ENCODE data around the gene ADD1.
"Not testable (repeated sequence)": the region's sequence is repeated elsewhere in the genome, so short reads cannot be mapped to it uniquely, and the experiment has no call there.

ADD1 gene

DNA sequence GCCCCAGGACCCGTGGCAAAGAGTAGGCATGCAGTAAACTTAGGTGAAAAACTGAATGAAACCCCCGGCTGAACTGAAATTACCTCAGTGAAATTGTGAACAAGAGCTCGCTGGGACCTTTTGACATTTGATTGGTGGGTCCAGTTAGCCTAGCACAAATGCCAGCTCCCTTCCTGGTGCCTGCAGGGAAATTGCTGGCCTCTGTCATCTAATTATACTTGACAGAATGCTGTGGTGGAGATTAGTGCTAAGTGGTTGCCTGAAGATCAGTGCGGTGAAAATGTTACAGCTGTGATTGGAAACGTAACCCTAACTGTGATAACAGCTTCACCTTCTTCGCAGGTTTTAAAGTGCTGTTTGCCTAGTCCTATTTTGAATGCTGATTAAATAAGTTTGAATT, 43.0 kb downstream of the ADD1 start:
- DNase-seq = no peak

DNA sequence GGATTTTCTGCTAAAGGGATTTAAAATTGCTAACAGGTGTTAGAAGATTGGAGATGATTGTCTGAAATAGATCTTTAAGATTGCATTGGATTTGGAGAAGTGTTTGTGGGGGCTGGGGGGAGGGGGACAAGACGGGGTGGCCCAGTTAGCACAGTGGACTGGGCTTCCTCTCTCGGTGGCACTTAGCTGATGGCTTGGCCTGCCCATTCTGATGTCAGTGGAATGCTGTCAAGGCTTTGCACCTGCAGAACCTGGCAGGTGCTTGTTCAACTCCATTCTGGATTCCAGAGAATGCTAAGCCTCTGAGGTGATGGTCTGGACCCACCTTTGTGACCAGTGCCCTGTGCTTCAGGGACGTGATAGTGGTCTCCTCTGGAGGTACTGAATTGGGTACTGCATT, 43.7 kb downstream of the ADD1 start:
- DNase-seq = no peak

DNA sequence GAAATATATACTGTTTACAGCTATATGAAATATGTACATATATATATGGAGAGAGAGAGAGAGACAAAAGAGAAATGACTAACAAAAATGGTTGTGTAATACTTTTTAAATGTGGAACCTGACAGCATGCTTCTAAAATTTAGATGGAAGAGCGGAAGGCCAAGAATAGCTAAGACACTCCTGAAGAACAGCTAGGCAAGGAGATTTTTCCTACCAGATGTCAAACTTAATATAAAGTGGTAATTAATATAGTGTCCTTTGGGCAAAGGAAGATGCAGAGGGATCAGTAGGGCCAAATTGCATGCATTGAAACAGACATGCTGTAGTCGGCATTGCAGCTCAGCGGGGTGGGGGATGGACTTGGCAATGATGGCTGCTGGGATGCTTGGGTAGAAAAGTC, 45.2 kb downstream of the ADD1 start:
- DNase-seq = no peak

DNA sequence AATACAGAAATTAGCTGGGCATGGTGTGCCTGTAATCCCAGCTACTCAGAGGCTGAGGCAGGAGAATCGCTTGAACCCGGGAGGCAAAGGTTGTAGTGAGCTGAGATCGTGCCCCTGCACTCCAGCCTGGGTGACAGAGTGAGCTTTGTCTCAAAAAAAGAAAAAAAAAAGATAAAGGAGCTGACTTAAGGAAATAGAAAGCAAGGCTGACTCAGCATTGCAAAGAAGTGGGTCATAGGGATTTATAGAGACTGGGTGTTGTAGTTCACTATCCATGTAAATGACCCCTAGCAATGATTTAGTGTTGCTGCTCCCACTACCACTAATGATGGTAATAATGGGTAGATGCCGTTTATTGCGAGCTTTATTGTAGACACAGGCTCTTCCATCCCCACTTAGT, 47.6 kb downstream of the ADD1 start:
- DNase-seq = no peak

DNA sequence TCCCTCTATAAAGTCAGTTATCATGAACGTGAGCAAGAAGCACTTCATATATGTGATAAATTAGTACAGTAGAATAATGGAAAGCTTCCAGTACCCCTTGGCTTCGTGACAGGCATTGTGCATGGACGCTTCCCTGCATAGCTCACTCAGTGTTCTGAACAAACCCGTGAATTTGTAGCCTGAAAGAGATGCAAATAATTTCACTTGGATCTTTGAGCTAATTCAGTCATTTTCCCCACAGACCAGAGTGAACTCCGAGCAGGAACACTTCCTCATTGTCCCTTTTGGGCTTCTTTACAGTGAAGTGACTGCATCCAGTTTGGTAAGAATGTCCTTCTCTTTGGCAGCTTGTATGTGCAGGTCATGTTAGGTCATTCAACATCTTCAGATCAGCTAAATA, 50.1 kb downstream of the ADD1 start:
- no peak for DNase-seq

DNA sequence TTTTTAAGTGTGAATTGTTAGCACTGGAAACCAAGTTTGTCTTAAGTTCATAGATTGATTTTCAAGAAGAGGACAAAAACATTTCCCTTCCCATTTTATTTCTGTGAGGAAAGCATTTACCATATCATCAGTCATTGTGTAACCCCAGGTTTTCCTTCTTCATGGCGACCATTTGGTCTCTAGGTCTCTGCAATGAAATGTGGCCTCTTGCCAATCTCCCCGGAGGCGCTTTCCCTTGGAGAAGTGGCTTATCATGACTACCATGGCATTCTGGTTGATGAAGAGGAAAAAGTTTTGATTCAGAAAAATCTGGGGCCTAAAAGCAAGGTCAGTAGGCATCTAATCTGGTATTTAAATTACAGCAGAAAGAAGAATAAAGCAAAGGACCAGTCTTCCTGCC, 54.4 kb downstream of the ADD1 start:
- DNase-seq = no peak

DNA sequence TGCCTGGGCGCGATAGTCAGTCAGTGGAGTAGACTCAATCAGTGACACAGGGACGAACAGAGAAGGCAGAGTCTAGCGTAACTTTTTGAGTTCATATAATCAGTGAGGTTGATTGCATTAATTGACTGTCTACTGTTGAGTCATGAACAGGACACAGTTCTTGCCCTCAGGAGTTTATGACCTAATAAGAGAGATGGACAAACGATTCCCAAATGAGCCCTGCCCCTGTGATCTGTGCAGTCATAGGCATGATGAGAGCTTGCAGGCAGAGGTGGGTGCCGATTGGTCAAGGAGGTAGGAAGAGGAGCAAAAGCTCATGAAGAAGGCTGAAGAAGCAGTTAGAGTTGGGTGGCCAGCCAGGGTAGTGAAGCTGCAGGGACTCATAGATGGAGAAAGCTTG, 57.1 kb downstream of the ADD1 start:
- no peak for DNase-seq

DNA sequence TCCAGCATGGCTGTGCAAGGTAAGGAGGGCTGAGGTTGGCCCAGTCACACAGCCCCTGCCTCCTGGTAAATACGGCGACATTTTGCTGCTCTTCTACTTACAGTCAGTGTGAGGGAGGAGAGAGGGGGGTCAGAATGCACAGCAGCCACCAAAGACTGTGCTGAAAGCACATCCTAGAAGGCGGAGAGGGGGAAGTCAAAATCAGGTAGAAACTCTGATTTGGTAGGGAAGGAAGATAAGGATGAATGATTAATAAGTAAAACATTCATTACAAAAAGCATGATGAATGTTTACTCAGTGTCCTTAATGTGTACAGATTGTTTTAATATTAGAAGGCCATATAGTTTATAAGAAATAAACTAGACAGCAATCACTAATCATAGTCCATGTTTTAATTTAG, 57.5 kb downstream of the ADD1 start:
- no peak for DNase-seq

DNA sequence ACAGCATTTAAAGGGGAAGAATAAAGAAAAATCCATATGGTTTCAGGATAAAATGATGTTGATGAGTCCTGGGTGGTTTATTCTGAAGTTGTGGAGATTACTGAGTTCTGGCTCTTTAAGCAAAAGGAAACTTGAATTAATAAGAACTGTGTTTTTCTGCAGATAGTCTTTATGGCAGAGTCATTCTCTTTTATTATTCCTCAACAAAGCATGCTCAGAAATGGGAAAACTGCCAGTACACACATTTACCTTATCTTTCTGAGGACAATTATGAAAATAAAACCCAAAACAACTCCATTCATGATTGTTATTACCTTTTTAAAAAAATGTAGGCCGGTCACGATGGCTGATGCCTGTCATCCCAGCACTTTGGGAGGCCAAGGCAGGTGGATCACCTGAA, 58.5 kb downstream of the ADD1 start:
- no peak for DNase-seq

DNA sequence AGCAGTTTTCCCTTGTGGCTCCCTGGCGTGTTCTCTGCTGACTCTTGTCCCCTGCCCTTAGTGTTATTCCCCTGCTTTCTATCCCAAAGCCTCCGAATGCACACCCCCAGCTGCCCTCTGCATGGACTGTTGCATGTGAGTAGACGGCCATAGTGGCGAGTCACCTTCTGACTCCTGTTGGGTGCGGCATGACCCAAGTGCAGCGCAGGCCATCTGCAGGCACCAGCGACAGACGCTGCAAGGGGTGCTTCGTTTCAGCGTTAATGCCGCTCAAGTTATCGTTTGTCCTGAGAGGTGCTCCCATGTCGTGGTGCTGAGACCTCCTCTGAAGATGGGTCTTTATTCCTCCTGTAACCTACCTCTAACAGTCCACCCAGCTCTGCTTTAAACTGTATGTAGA, 61.9 kb downstream of the ADD1 start:
- DNase-seq = no peak

DNA sequence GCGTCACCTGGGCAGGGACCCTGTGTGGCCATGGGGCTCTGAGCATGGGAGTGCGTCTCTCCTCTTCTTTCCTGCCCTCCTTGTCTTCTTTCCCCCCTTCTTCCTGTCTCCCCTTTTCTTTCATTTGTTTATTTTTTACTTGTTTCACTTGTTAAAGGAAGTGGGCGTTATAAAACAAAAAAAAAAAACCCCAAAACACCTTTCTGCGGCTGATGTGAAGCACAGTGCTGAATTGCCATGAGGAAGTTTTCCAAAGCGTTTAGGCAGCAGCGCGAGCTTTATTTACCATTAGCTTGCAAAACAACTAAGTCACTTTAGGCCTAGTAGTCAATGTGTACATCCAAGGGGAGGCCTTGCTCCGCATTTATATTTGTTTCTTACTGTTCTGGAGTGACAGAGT, 62.6 kb downstream of the ADD1 start:
- no peak for DNase-seq

DNA sequence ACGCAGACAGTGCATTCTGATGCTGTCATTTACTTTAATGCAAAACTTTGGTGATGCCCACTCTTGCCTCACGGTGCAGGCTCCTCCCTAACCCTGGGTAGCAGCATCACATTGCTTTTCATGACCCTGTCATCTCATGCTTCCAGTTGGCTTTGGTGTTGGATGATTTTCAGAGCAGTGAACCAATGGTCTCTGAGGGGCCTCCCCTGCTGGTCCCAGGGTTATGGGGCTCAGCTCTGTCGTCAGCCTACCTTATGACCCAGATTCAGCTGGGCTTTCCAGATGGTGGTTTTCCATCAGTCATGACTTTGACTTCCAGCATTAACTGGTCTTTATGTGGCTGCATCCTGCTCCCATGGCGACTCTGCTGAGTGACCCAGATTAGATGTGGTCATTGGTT, 63.6 kb downstream of the ADD1 start:
- DNase-seq = no peak

DNA sequence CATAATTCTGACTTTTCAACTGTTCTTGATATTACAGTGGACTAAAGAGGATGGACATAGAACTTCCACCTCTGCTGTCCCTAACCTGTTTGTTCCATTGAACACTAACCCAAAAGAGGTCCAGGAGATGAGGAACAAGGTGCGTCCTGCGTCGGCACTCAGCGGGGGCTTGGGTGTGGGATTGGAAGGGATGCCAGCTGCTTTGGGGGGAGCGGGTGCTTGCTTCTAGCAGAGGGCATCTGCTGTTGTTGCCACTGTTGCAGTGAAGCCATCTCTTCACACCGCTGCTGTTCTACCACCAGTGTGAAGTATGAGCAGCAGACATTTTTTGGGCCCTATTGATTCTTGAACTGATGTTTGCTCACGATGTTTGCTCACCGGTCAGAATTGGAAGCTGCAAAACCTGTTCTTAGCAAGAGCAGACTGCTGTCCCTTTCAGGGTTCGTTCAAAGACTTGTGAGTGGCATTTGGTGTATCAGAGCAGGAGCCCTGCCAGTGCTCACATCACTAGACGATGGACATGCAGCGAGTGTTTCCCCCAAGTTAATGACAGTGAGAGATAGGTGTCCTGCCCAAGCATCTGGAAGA, 64.2 kb downstream of the ADD1 start:
- DNase-seq = no peak

DNA sequence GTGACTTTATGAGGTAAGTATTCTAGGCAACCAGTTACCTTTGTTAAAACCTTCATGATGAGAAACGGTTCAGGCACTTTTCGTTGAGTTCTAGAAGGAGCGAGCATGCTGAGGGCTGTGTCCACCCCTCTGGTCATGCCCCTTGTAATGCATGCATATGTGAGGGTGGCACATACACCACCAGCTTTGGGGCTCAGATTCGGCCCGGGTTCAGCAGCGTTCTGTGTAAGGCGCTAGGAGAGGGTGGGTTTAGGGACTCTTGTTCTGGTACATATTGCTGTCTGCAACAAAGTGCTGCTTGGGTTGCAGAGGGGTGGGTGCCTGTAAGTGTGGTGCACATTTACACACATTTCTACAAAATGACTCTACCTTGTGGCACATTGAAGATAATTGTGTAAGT, 65.0 kb downstream of the ADD1 start:
- DNase-seq = no peak

DNA sequence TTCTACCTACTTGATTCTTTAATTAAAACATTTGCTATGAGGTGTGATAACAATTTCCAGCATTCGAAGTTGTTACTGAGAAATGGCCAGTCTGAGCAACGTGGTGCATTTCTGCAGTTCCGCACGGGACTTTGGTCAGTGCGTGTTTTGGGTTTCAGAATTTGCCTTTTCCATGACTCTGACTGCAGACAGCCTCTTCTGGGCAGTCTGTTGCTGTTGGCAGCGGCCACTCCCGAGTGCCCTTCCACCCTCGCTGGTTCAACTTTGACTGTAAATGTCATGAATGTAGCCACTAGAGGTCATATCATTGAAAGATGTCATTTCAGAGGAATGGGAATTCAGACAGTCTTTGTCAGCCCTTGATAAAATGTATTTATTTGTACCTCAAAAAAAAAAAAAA, 65.9 kb downstream of the ADD1 start:
- no peak for DNase-seq

DNA sequence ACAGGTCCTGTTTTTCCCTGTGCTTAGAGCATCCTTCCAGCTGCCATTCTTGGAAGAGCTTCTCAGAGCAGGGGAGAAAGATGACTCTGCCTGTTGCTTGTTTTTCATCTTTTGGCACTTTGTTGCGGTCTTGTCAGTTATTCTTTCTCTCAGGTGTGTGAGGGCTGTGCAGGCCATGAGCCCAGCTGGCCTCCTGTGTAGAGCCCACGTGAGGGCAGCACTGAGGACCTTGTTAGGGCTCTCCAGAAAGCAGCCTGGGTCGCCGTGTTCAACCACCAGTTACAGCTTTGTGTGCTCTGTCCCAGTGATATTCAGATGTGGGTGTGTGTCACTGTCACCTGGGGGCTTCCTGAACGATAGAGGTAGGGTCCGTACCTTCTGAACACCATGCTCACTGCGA, 66.8 kb downstream of the ADD1 start:
- no peak for DNase-seq

DNA sequence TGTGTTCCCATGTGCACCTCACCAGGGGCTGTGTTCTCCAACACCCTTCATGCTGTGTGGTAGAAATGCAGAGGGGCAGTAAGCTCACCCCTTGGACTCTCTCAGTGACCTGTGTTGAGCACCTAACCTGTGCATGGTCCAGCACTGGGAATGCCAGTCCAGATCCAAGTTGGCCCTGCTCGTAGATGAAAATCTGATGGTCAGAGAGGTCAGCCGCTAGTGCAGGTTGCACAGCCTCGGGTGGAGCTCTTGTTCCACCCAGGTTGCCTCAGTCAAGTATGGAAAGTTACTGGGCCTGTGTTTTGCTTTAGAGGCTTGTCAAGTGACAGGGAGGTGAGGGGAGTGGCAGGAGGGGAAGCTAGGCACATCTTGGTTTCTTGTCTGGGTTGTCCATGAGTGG, 68.2 kb downstream of the ADD1 start:
- no peak for DNase-seq

DNA sequence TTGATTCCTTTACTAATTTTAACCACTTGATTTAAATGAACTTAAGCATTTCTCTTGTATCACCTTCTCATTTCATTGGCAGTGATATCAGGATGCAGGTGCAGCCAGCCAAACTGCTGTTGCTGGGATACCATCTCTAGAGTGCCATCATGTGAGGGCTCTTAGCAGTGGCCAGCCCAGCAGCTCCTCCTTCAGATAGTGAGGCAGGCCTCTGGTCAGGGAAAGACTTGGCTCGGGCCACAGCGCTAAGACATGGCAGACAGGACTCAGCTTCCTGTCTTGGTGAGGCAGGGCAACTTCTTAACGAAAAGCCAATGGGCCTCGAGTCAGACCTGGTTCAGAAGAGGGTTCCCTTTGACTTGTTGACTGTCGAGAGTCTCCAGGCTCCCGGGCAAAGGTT, 69.5 kb downstream of the ADD1 start:
- DNase-seq = no peak

DNA sequence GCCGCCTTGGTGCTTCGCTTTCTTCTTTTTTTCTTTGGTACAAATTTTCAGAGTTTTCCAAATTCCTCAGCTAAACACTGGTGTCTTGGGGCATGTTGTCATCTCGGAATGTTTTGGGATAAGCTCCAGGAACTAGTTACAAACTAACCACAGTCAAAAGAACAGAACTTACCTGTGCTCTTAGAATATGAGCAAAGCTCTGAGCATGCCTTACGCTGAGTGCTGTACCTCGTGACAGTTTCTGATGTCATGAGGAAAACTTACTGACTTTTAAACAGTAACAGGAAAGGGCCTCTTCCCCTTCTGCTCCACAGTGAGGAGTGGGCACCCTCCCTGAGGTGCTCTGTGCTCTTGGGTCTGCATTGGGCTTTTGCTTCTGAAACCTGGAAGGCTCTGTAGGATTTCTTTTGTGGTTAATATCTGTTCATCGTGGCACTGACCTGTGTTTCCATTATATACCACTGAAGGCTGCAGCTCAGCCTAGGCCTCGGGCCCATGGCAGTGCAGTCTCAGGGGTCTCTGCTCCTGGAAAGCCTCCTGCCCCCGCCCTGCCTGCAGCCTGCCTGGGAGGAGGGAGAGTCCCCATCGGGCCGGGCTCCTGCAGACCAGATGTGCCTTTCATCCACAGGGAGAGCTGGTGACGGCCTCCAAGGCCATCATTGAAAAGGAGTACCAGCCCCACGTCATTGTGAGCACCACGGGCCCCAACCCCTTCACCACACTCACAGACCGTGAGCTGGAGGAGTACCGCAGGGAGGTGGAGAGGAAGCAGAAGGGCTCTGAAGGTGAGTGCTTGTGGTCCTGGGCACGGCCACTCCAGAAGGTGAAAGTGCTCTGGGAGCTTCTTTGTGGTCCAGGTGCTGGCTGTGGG, 70.8 kb downstream of the ADD1 start:
- DNase-seq = no peak

DNA sequence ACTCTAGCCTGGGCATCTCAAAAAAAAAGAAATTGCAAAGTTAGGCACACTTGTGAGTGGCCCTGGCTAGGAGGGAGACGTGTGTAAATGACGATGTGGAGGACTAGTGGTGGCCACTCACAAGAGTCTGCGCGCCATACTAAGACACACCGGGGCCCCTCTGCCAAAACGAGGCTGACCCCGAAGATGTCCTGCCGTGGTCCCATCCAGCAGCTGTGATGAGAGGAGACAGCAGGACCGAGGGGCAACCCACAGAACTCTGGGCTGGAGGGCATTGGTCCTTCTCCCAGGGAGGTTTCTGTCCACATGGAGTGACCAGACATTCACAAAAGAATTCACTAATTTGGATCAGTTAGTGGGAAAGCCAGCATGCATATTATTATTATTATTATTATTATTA, 72.1 kb downstream of the ADD1 start:
- DNase-seq = no peak

DNA sequence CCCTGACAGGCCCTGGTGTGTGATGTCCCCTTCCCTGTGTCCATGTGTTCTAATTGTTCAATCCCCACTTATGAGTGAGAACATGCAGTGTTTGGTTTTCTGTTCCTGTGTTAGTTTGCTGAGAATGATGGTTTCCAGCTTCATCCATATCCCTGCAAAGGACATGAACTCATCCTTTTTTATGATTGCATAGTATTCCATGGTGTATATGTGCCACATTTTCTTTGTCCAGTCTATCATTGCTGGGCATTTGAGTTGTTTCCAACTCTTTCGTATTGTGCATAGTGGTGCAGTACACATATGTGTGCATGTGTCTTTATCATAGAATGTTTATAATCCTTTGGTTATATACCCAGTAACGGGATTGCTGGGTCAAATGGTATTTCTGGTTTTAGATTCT, 73.1 kb downstream of the ADD1 start:
- not testable (repeated sequence) for DNase-seq

DNA sequence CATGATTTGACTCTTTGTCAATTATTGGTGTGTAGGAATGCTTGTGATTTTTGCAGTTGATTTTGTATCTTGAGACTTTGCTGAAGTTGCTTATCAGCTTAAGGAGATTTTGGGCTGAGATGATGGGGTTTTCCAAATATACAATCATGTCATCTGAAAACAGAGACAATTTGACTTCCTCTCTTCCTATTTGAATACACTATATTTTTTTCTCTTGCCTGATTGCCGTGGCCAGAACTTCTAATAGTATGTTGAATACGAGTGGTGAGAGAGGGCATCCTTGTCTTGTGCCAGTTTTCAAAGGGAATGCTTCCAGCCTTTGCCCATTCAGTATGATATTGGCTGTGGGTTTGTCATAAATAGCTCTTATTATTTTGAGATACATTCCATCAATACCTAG, 74.7 kb downstream of the ADD1 start:
- not testable (repeated sequence) for DNase-seq

DNA sequence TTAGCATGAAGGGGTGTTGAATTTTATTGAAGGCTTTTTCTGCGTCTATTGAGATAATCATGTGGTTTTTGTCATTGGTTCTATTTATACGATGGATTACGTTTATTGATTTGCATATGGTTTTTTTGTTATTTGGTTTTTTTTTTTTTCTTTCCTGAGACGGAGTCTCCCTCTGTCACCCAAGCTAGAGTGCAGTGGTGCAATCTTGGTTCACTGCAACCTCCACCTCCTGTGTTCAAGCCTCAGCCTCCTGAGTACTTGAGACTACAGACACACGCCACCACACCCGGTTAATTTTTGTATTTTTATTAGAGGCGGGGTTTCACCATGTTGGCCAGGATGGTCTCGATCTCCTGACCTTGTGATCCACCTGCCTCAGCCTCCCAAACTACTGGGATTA, 75.1 kb downstream of the ADD1 start:
- not testable (repeated sequence) for DNase-seq

DNA sequence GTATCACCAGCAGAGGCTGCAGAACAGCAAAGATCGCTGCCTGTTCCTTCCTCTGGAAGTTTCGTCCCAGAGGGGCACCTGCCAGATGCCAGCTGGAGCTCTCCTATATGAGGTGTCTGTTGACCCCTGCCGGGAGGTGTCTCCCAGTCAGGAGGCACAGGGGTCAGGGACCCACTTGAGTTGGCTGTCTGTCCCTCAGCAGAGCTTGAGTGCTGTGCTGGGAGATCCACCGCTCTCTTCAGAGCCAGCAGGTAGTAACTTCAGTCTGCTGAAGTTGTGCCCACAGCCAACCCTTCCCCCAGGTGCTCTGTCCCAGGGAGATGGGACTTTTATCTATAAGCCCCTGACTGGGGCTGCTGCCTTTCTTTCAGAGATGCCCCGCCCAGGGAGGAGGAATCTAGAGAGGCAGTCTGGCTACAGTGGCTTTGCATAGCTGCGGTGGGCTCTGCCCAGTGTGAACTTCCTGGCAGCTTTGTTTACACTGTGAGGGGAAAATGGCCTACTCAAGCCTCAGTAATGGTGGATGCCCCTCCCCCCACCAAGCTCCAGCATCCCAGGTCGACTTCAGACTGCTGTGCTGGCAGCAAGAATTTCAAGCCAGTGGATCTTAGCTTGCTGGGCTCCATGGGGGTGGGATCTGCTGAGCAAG, 78.9 kb downstream of the ADD1 start:
- DNase-seq = not testable (repeated sequence)
